Activated T-helper 1 cell treated with anti-CD3 and anti-CD28 coated beads, Interleukin-12 subunit alpha, Interleukin-12 subunit beta, Interleukin-2, Interleukin-4 antibody, amounts not matched to agents 30 ng/mL and 10 ng/mL and 1 ng/mL, durations not matched to agents 14 hours and 24 hours and 36 hours (primary cell): ENCODE results near the gene BMPR2. TPM values are rescaled to one million over a fixed set of nuclear protein-coding genes. Genes with fewer than 3 reads are reported as not detected.
"Not testable (repeated sequence)": the region's sequence is repeated elsewhere in the genome, so short reads cannot be mapped to it uniquely, and the experiment has no call there.

Experiments
- DNase-seq: peaks from one replicate; pipeline ENCODE4 v3.0.0; 2021; ENCODE audit warnings: low spot score
- H3K27ac Mint-ChIP-seq: one replicate; pipeline ENCODE4 v1.8.0; 2021; ENCODE audit warnings: mild to moderate bottlenecking, mixed read lengths
- H3K27me3 Mint-ChIP-seq: one replicate; pipeline ENCODE4 v1.8.0; 2022; ENCODE audit warnings: mild to moderate bottlenecking, moderate library complexity, mixed read lengths; ENCODE audit not compliant: insufficient read depth
- H3K36me3 Mint-ChIP-seq: one replicate; pipeline ENCODE4 v1.8.0; 2021; ENCODE audit warnings: low read depth, mixed read lengths
- H3K4me1 Mint-ChIP-seq: one replicate; pipeline ENCODE4 v1.8.0; 2021; ENCODE audit warnings: low read depth, mixed read lengths
- H3K4me3 Mint-ChIP-seq: one replicate; pipeline ENCODE4 v1.8.0; 2021; ENCODE audit warnings: mild to moderate bottlenecking, moderate library complexity, mixed read lengths
- H3K9me3 Mint-ChIP-seq: one replicate; pipeline ENCODE4 v1.8.0; 2021; ENCODE audit warnings: mixed read lengths
- intact Hi-C: fragments of 100-400 bp; cut with micrococcal nuclease; formaldehyde crosslinking; loops from one replicate; pipeline ENCODE4 v1.15.1; 2024
- total RNA-seq: library from RNA; stranded (reverse); gene quantifications from 2 replicates; pipeline ENCODE4 v1.2.3, GENCODE V29; 2022

BMPR2 gene
- total RNA-seq, 1 donor from 2014 or later: 5.5 TPM

DNA sequence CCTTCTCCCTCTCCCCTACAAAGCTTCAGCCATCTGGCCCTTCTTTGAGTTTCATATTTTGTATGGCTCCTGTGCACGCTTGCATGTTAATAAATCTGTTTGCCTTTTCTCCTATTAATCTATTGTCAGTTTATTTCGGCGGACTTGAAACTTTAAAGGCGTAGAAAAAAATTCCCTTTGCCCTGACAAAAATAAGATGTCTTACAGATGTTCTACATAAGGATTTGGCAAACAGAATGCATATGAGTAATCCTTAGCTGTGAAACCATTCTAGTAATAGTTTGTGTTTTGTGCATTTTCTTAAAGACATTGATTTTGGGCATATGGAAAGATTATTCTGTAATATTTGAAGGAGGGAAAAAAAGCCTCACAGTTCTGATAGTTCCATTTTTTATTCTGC lies 15.0 kb upstream of the BMPR2 start:
- Mint-ChIP-seq H3K36me3 (no peaks in the 10 kb centered on the region), H3K4me3 (no peak overlapping the region), H3K27ac (no peak overlapping the region), H3K27me3 (peaks cover 3% of the 10 kb centered on the region), H3K9me3 (no peaks in the 10 kb centered on the region), H3K4me1 (no peaks in the 10 kb centered on the region)
- no peak for DNase-seq
- intact Hi-C loops: no loop called here

GRCh38 chr2:202373490-202373889 lies 2.6 kb upstream of the BMPR2 start:
- Mint-ChIP-seq H3K36me3 (peaks cover 3% of the 10 kb centered on the region), H3K27me3 (peaks cover 1% of the 10 kb centered on the region), H3K27ac (no peak overlapping the region), H3K4me1 (peaks cover 21% of the 10 kb centered on the region), H3K4me3 (peak overlapping the region; percentile 7), H3K9me3 (no peaks in the 10 kb centered on the region)
- intact Hi-C loops: loop anchor here (10.0 kb wide), 1 partner anchor 1119 kb away; no protein-coding TSS in a partner anchor
- DNase-seq: no peak

DNA sequence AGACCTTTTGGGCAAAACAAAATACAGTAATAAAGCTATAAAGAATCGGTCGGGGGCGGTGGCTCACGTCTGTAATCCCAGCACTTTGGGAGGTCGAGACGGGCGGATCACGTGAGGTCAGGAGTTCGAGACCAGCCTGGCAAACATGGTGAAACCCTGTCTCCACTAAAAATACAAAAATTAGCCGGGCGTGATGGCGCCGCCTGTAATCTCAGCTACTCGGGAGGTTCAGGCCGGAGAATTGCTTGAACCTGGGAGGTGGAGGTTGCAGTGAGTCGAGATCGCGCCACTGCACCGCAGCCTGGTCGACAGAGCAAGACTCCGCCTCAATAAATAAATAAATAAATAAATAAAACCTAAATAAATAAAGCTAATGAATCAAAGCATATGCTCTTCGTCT lies 1.7 kb upstream of the BMPR2 start:
- H3K9me3 Mint-ChIP-seq, DNase-seq, H3K27me3 Mint-ChIP-seq, H3K36me3 Mint-ChIP-seq, H3K27ac Mint-ChIP-seq: not testable (repeated sequence)
- peaks cover 30% of the 10 kb centered on the region for H3K4me1 Mint-ChIP-seq
- peak overlapping the region; percentile 99 for H3K4me3 Mint-ChIP-seq
- intact Hi-C loops: loop anchor here (2.0 to 10.0 kb wide), 2 partner anchors 640 to 1120 kb away; partner anchors contain the start of gene NBEAL1

- no peaks in the 10 kb centered on the region for H3K9me3 Mint-ChIP-seq
- peaks cover 3% of the 10 kb centered on the region for H3K36me3 Mint-ChIP-seq
- peaks cover 31% of the 10 kb centered on the region for H3K4me1 Mint-ChIP-seq
- peak overlapping the region; percentile 81 for H3K27ac Mint-ChIP-seq
- no peaks in the 10 kb centered on the region for H3K27me3 Mint-ChIP-seq
- peak overlapping the region; percentile 99 for H3K4me3 Mint-ChIP-seq
- DNase-seq: peak; percentile 1
- intact Hi-C loops: loop anchor here (1.0 to 10.0 kb wide), 7 partner anchors 78 to 1258 kb away; partner anchors contain the start of genes CFLAR, FAM117B, FZD7 and ICA1L
Observed at GRCh38 chr2:202375033-202375608, 1.0 kb upstream of the BMPR2 start.

- H3K36me3 Mint-ChIP-seq: peaks cover 7% of the 10 kb centered on the region
- peak; percentile 27 for DNase-seq
- intact Hi-C loops: loop anchor here (1.0 to 10.0 kb wide), 10 partner anchors 79 to 1259 kb away; partner anchors contain the start of genes ALS2, CFLAR, CYP20A1 and FZD7
- peaks cover 37% of the 10 kb centered on the region for H3K4me1 Mint-ChIP-seq
- H3K4me3 Mint-ChIP-seq: peak overlapping the region; percentile 99
- H3K27ac Mint-ChIP-seq: peak overlapping the region; percentile 83
- H3K9me3 Mint-ChIP-seq: no peaks in the 10 kb centered on the region
- H3K27me3 Mint-ChIP-seq: no peaks in the 10 kb centered on the region
Observed at GRCh38 chr2:202376460-202377206, 506 bp downstream of the BMPR2 start.

DNA sequence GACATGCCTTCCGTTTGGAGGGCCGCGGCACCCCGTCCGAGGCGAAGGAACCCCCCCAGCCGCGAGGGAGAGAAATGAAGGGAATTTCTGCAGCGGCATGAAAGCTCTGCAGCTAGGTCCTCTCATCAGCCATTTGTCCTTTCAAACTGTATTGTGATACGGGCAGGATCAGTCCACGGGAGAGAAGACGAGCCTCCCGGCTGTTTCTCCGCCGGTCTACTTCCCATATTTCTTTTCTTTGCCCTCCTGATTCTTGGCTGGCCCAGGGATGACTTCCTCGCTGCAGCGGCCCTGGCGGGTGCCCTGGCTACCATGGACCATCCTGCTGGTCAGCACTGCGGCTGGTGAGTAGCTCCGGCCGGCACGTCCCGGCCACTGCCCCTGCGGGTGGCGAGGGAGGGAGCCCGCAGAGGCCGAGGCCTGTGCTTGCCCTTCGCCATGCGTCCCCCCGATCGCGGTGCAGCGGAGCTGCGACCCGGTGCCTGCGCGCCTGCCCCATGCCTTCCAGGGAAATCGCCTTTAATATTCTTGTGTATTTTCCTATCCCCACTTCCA lies 1.2 kb downstream of the BMPR2 start:
- peak overlapping the region; percentile 83 for H3K27ac Mint-ChIP-seq
- H3K9me3 Mint-ChIP-seq: no peaks in the 10 kb centered on the region
- intact Hi-C loops: loop anchor here (2.0 to 10.0 kb wide), 8 partner anchors 80 to 1260 kb away; partner anchors contain the start of genes ALS2, CFLAR, CYP20A1 and FZD7
- peaks cover 7% of the 10 kb centered on the region for H3K36me3 Mint-ChIP-seq
- DNase-seq: no peak
- H3K27me3 Mint-ChIP-seq: no peaks in the 10 kb centered on the region
- H3K4me1 Mint-ChIP-seq: peaks cover 37% of the 10 kb centered on the region
- peak overlapping the region; percentile 99 for H3K4me3 Mint-ChIP-seq

DNA sequence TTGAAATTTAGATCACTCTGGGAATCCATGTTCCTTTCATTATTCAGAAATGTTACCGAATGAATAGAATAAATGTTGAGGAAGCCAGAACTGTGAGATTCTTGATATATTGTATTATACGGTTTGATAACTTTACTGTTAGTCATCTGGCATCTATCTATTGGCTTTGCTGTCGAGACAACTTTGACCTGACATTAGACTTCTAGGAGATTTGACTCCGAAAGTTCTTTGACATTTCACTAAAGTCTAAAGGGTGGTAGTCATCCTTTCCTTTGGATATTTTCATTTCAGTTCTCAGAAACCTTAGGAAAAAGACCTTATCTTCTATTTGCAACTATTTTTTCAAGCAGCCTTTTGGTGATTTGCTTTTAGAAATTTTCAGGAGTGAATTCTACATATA lies 1.9 kb downstream of the BMPR2 start:
- Mint-ChIP-seq H3K27me3 (no peaks in the 10 kb centered on the region), H3K9me3 (no peaks in the 10 kb centered on the region), H3K4me1 (peaks cover 37% of the 10 kb centered on the region), H3K27ac (no peak overlapping the region), H3K36me3 (peaks cover 7% of the 10 kb centered on the region), H3K4me3 (peak overlapping the region; percentile 99)
- DNase-seq: no peak
- intact Hi-C loops: loop anchor here (5.0 to 10.0 kb wide), 5 partner anchors 81 to 1261 kb away; partner anchors contain the start of genes CFLAR, FZD7 and ICA1L

- DNase-seq: no peak
- no peaks in the 10 kb centered on the region for H3K9me3 Mint-ChIP-seq
- peaks cover 7% of the 10 kb centered on the region for H3K36me3 Mint-ChIP-seq
- intact Hi-C loops: loop anchor here (5.0 to 10.0 kb wide), 5 partner anchors 82 to 1262 kb away; partner anchors contain the start of genes CFLAR, FZD7 and ICA1L
- H3K4me1 Mint-ChIP-seq: peaks cover 37% of the 10 kb centered on the region
- no peak overlapping the region for H3K27ac Mint-ChIP-seq
- no peaks in the 10 kb centered on the region for H3K27me3 Mint-ChIP-seq
- peak overlapping the region; percentile 99 for H3K4me3 Mint-ChIP-seq
Observed at GRCh38 chr2:202378662-202379358, 2.7 kb downstream of the BMPR2 start.

- Mint-ChIP-seq H3K27me3 (no peaks in the 10 kb centered on the region), H3K4me3 (no peak overlapping the region), H3K9me3 (no peaks in the 10 kb centered on the region), H3K27ac (no peak overlapping the region), H3K36me3 (peaks cover 4% of the 10 kb centered on the region), H3K4me1 (peaks cover 24% of the 10 kb centered on the region)
- no peak for DNase-seq
- intact Hi-C loops: no loop called here
Observed at GRCh38 chr2:202382684-202383083, 6.6 kb downstream of the BMPR2 start.

DNA sequence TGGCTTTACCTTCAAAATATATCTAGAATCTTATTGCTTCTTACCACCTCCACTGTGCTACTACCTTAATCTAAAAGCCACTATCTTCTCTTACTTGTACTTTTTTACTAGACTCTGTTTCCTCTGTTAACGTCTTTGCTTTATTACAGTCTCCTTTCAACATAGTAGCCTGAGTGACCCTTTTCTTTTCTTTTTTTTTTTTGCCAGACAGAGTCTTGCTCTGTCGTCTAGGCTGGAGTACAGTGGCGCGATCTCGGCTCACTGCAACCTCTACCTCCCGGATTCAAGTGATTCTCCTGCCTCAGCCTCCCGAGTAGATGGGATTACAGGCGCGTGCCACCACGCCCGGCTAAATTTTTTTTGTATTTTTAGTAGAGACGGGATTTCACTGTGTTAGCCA lies 10.4 kb downstream of the BMPR2 start:
- H3K4me3 Mint-ChIP-seq, H3K27ac Mint-ChIP-seq, DNase-seq, H3K27me3 Mint-ChIP-seq, H3K36me3 Mint-ChIP-seq, H3K9me3 Mint-ChIP-seq, H3K4me1 Mint-ChIP-seq, intact Hi-C loops: not testable (repeated sequence)

DNA sequence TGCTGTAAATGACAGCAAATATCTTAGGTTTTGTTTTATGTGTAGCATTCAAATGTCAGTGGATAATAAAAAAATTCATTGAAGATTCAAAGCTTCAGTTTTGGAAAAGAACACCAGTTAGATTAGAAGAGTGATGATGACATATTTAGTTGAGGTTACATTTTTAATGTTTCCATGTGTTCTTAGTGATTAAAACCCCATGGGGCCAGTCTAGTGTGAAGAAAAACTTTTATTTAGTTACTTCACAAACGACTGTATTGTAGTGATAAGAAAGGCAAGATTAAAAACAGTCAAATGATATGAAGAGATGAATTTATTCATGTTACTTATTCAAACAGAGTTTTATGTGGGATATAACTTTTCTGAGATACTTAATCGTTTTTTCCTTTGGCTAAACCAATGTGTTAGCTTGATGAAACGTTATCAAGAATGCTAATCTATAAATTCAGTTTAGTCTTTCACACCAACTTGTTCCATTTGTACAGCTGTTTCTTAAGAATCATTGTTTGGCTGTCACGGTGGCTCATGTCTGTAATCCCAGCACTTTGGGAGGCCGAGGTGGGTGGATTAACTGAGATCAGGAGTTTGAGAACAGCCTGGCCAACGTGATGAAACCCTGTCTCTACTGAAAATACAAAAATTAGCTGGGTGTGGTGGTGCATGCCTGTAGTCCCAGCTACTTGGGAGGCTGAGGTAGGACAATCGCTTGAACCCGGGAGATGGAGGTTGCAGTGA lies 11.6 kb downstream of the BMPR2 start:
- intact Hi-C loops: no loop called here
- H3K9me3 Mint-ChIP-seq: no peaks in the 10 kb centered on the region
- H3K36me3 Mint-ChIP-seq: no peaks in the 10 kb centered on the region
- no peaks in the 10 kb centered on the region for H3K4me1 Mint-ChIP-seq
- H3K4me3 Mint-ChIP-seq: no peak overlapping the region
- H3K27ac Mint-ChIP-seq: no peak overlapping the region
- DNase-seq: no peak
- no peaks in the 10 kb centered on the region for H3K27me3 Mint-ChIP-seq

GRCh38 chr2:202400941-202401340 lies 24.8 kb downstream of the BMPR2 start:
- no peak overlapping the region for H3K4me3 Mint-ChIP-seq
- no peaks in the 10 kb centered on the region for H3K36me3 Mint-ChIP-seq
- intact Hi-C loops: no loop called here
- no peaks in the 10 kb centered on the region for H3K27me3 Mint-ChIP-seq
- no peaks in the 10 kb centered on the region for H3K9me3 Mint-ChIP-seq
- DNase-seq: no peak
- H3K27ac Mint-ChIP-seq: no peak overlapping the region
- H3K4me1 Mint-ChIP-seq: no peaks in the 10 kb centered on the region
